HG02678 (cell line): ENCODE measurements around the gene CAMTA1.
A peak's percentile ranks its signal among the peaks of the same experiment; 100 is the strongest.
"Not testable (repeated sequence)": the region's sequence is repeated elsewhere in the genome, so short reads cannot be mapped to it uniquely, and the experiment has no call there.

Experiments
- ATAC-seq: cut with Tn5 transposase; IDR thresholded peaks from one replicate; pipeline ENCODE4 v1.9.1; 2021; ENCODE audit warnings: mild to moderate bottlenecking, moderate library complexity; ENCODE audit not compliant: unreplicated experiment

Gene CAMTA1, protein sequence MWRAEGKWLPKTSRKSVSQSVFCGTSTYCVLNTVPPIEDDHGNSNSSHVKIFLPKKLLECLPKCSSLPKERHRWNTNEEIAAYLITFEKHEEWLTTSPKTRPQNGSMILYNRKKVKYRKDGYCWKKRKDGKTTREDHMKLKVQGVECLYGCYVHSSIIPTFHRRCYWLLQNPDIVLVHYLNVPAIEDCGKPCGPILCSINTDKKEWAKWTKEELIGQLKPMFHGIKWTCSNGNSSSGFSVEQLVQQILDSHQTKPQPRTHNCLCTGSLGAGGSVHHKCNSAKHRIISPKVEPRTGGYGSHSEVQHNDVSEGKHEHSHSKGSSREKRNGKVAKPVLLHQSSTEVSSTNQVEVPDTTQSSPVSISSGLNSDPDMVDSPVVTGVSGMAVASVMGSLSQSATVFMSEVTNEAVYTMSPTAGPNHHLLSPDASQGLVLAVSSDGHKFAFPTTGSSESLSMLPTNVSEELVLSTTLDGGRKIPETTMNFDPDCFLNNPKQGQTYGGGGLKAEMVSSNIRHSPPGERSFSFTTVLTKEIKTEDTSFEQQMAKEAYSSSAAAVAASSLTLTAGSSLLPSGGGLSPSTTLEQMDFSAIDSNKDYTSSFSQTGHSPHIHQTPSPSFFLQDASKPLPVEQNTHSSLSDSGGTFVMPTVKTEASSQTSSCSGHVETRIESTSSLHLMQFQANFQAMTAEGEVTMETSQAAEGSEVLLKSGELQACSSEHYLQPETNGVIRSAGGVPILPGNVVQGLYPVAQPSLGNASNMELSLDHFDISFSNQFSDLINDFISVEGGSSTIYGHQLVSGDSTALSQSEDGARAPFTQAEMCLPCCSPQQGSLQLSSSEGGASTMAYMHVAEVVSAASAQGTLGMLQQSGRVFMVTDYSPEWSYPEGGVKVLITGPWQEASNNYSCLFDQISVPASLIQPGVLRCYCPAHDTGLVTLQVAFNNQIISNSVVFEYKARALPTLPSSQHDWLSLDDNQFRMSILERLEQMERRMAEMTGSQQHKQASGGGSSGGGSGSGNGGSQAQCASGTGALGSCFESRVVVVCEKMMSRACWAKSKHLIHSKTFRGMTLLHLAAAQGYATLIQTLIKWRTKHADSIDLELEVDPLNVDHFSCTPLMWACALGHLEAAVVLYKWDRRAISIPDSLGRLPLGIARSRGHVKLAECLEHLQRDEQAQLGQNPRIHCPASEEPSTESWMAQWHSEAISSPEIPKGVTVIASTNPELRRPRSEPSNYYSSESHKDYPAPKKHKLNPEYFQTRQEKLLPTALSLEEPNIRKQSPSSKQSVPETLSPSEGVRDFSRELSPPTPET (N-terminal part only)

DNA sequence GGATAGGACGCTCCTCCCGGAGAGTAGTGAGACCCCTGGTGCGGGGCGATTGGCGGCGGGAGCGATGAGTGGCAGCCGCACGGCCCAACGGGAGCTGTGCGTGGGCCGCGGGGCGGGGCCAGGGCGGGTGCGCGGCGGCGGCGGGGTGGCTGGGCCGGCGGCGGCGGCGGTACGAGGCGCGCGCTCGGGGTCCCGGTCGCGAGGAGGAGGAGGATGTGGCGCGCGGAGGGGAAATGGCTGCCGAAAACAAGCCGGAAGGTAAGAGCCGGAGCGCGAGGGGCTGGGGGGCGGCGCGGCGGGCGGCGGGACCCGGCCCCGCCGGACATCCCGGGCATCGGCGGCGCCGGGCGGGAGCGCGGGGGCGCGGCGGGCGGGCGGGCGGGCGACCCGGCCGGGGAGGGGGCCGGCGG is at the start of gene CAMTA1:
TSS of gene CAMTA1 (plus strand) at position 137 of the 410 bp plus-strand sequence. CDS start at position 214, 77 bp downstream.
- peak; percentile 75 for ATAC-seq

DNA sequence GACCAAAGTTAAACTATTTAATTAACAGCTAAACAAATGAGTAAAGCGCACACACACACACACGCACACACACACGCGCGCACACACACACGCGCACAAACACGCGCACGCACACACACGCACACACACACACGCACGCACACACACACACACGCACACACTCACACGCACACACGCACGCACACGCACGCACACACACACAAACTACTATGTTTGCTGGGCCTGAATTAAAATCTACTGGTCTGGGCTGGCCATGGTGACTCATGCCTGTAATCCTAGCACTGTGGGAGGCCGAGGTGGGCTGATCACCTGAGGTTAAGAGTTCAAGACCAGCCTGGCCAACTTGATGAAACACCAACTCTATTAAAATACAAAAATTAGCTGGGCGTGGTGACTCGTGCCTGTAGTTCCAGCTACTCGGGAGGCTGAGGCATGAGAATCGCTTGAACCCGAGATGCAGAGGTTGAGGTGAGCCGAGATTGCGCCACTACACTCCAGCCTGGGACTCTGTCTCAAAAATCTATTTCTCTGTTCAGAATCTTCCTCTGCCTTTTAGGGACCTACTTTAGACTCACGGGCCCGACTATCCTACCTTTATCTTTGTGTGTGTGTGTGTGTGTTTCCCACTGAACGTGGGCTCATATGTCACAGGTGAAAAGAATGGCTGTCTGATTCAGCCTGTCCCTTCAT is 46.1 kb upstream of the CAMTA1 start:
- ATAC-seq: no peak

DNA sequence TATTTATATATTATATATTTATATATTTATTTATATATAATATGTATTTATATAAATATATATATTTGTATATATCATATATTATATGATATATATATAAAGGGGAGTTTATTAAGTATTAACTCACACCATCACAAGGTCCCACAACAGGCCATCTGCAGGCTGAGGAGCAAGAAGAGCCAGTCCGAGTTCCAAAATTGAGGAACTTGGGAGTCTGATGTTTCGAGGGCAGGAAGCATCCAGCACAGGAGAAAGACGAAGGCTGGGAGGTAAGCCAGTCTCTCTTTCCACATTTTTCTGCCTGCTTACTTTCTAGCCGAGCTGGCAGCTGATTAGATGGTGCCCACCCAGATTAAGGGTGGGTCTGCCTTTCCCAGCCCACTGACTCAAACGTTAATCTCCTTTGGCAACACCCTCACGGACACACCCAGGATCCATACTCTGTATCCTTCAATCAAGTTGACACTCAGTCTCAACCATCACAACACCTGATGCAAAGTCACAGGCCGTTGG is 42.5 kb upstream of the CAMTA1 start:
- not testable (repeated sequence) for ATAC-seq

DNA sequence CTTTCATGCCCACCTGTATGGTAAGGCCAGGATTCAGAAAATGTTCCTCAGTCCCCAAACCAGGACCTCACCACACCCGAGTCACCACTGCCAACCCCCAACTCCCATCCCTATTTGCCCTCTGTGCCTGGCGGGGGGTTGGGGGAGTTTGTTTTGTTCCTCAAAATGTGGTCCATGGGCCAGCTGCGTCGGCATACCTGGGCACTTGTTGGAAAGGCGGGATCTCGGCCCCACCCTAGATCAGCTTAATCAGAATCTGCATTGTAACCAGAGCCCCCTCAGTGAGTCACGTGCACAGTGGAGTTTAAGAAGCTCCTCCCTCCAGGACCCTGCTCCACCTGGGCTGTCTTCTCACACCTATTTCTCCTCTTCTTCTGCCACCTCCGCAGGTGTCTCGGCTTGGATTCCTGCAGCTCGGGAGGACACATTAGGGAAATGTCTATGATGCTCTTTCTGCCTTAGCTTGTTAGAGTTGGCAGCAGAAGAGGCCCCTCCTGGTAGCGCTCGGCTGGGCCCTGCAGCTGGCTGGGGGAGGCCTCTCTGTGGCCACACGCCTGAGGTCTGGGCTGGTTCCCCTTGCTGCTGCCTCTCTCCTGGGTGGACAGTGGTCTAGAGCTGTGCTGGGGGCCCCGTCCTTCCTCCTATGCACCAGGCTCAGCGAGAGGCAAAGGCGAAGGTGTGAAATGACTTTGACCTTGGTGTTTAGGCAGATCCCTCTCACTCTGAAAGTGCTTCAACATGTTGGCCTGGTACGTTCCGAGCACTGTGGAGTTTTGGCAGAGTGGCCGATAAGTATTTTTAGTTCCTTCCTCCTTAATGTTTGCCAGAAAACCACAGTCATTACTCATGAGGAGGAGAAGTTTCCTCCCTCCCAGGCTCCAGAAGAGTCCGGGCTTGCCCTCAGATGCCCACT is 41.8 kb upstream of the CAMTA1 start:
- peak; percentile 40 for ATAC-seq

DNA sequence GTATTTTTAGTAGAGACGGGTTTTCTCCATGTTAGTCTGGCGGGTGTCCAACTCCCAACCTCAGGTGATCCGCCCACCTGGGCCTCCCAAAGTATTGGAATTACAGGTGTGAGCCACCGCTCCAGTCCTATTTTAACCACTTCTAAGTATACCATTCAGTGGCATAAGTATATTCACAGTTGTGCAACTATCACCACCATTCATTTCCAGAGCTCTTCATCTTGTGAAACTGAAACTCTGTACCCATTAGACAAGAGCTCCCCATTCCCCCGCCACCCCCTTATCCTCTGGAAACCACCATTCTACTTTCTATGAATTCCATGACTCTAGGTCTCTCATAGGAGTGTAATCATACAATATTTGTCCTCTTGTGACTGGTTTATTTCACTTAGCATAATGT is 40.2 kb upstream of the CAMTA1 start:
- no peak for ATAC-seq

DNA sequence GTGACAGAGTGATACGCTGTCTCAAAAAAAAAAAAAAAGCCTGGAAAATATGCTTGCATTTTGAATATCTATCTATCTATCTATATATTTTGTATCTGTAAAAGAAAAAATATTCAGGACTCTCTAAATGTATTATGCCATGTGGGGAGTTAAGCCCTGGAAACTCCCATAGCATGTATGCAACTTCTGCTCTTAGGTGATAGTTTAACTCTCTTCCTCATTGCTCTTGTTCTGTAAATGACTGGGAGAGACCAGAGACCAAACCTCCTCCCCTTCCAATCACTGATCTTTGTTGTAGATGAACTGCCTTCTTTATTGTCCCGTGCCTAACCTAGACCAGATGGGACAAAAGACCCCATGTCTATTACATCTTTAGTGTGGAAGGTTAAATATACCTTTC is 37.6 kb upstream of the CAMTA1 start:
- ATAC-seq: no peak

DNA sequence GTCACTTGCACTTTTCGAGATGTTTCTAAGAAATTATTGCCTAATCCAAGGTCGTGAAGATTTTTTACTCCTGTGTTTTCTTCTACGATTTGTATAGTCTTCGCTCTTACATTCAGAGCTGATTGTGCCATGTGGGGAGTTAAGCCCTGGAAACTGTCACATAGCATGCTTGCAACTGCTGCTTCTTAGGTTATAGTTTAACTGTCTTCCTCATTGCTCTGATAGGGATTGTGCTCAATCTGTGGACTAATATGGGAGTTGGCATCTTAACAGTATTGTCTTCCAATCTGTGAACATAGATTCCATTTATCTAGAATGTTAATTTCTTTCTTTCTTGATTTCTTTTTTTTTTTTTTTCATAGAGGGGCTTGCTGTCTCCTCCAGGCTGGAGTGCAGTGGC is 34.8 kb upstream of the CAMTA1 start:
- no peak for ATAC-seq

DNA sequence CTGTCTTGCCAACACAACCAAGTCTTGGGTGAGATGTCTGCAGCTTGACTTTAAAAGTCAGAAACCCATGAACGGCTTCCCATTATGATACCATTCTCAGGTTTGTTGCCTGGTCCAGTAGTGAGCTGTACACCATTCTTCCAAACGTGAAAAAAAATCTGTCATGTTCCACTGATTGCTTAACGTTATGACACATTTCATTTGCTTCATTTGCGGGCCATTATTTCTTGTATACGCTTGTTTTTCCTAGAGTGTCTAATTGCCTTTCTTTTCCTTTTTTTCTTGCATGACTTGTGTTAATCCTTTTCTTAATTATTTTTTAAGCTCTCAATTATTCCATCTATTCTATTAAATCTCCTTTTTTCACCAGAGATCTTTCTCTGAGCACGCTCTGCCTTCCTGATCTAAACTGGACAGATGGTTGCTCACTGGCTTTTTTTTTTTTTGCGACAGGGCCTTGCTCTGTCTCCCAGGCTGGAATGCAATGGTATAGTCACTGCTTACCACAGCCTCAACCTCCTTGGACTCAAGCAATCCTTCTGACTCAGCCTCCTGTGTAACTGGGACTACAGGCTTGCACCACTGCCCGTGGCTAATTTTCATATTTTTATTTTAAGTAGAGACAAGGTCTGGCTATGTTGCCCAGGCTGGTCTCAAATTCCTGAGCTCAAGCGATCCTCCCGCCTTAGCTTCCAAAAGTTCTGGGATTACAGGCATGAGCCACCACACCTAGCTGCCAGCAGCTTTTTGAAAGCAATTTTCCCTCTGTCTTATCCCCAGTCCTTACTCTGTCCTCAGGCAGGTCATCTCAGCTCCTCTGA is 31.7 kb upstream of the CAMTA1 start:
- no peak for ATAC-seq

DNA sequence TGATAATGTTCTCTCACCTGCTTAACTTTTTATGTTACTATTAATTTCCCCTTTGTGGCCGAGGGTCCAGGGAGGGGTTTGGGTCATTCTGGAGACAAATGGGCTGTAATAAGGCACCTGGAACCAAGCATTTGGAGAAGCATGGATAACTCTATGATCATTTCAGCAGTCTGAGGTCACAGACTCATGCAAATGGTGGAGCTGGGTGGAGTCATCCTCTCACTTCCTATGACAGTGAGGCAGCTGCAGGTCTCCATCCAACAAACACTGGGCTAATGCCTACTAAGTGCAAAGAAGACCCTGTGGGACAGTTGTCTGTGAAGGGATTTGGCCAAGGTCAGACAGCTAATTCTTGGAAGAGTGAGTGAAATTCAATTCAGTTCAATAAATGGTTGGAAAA is 28.8 kb upstream of the CAMTA1 start:
- no peak for ATAC-seq

DNA sequence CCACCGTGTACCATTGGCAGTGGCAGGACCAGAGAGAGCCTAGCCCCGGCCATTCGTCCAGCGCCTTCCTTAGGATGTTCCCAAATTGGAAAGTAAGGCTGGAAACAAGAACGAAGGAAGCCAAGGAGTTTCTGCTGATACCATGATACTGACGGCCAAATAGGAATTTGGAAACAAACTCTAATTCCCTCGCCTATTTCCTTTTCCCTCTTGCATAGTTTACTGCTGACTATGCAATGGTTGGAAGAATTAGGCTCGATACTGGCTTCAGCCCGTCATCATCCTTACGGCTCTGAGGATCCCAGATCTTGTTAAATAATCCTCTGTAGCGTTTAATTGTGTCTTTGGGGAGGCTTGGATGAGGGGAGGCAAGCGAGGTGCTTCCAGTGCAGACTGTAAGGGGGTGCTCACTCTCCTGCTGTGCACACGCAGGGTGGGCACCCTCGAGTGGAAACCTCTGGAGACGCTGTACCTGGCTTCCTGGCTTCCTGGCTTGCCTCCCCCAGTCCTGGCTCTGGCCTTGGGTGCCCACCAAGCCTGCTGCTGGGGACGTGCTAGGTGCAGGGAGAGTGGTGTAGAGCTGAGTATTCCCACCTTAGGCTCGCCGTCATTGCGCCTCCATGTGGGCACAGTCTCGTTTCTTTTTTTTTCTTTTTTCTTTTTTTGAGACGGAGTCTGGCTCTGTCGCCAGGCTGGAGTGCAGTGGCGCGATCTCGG is 27.4 kb upstream of the CAMTA1 start:
- ATAC-seq: no peak

DNA sequence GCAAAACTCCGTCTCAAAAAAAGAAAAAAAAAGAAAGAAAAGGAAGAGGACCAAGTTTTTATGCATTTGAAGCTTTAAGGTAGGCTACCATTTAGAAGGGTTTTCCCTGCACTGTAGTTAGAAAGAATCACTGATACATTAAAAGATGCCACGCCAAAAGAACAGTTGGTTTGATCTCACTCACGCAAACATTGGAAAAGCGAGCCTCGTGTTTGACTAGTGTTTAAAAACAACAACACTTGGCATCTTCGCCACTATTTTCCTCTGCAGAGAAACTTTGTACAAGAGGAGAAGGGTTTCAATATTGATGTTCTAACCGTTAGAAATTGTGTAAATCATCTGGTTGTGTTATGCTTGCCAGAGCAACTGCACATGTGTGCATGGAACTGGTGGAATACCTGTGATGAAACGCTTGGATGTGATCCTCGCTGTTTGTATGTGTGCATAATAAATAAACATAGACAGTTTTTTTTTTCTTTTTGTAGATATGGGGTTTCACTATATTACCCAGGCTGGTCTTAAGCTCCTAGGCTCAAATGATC is 24.0 kb upstream of the CAMTA1 start:
- no peak for ATAC-seq

DNA sequence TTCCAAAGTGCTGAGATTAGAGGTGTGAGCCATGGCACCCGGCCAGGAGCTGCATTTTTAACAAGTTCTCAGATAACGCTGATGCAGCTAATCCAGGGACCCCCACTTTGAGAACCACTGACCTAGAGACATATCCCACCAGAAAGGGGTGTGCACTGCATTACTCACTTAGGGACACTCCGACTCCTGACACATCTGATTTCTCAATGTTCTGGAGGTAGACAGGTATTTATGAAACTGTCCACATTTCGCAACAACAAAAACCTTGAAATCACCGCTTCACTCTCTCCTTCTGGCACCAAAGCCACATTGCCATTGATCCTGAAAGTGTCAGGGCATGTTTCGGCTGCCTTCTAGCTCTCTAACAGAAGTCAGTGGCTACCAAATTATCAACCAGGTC is 23.2 kb upstream of the CAMTA1 start:
- ATAC-seq: no peak

DNA sequence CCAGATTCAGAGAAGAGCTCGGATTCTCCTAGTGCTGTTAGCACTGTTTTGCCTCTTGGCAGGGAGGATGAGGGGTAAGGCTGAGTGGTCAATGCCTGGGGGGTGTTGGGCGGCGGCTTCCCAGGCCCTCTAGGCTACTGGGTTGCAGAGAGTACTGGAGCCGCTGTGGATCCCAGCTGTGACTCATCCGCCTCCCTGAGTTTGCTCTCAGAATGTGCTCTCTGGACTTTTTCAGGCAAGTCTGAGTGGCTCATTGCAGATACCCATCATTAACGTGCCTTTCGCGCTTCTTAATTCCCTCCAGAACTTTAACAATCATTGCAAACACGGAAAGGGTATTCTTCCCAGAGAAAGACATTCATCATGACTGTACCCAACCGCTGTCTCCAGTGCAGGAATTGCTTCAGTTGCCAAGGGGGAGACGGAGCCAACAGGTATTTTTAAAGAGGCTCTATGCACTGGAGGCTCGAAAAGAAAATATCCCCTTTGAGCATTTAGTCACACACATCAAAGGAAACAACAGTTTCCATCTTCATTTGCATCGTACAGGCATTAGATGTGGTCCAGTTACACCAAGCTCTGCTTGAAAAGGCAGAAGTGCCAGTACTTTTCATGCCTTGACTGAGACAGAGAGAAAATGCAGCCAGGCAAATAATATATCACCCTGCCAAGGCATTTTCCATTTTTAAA is 14.4 kb upstream of the CAMTA1 start:
- no peak for ATAC-seq

DNA sequence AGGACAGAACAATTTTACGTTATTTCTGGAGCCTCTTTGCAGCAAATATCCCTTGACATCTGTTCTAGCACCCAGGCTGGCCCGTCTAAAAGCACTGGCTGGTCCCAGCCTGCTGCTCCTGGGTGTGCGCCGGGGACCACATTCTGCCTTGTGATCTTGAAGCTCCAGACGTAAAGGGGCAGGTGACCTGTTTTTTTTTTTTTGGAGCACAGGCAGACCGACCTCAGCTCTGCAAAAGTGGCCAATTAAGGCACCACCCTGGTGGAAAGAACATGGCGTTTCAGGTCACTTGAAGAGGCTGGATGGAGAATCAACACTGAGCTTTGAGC is 13.8 kb upstream of the CAMTA1 start:
- no peak for ATAC-seq

DNA sequence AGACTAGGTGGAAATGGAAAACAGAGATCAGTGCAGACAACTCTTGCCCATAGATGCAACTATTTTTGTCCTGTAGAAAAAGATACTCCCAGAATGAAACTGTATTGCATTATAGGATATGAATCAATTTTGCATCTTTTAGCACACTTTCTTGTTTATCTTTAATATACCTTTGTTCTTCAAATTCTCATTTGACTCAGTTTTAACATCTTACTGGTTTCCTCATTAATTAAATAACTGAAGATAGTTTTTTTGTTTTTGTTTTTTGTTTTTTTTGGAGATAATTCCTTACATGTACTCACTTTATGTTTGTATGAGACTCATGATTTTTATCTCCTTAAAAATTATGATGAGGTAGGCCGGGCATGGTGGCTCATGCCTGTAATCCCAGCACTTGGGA is 10.9 kb upstream of the CAMTA1 start:
- no peak for ATAC-seq

DNA sequence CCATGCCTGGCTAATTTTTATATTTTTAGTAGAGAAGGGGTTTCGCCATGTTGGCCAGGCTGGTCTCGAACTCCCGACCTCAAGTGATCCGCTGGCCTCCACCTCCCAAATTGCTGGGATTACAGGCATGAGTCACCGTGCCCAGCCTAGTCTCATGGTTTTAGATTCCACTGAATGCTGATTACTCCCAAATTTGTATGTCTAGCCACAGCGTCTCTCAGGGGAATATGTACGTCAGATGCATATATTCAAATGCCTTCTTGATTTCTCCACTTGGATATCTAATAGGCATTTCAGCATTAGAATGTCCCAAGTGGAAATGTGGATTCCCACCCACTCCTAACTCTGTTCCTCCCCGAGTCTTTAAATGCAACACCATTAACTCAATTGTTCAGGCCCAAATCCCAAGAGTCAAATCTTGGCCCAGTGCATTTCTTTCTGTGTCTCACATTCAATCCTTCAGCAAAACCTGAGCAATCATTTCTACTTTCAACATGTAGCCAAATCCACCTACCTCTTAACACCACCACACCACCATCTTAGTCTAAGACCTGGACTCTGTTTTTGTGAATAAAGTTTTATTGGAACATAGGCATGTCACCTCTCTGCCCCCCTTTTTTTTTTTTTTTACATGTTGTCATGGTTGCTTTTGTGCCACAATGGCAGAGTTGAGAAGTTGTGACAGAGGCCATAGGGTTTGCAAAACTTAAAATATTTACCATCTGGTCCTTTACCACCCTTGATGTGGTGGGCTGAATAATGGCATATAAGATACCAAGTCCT is 9.8 kb upstream of the CAMTA1 start:
- ATAC-seq: no peak
